ENCODE results near the gene PURA.

DNA sequence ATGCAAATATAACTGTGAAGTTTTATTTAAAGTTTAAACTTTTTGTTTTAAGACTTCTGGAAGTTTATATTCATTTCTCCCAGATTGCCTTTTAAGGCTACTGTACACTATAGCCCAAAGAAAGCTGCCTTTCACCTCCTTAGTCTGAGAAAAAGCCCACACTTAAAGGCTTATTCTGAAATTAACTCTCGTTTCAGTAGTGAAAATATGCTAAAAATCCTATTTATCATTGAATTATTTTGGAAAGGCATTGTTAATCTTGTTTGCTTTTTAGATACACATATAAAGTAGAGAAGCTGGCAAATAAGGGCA is 3.3 kb upstream of the PURA start:
- TF ChIP-seq POLR2A (IDR thresholded peaks at IDR 0.05): no peak
- TF ChIP-seq, protein P1, sequence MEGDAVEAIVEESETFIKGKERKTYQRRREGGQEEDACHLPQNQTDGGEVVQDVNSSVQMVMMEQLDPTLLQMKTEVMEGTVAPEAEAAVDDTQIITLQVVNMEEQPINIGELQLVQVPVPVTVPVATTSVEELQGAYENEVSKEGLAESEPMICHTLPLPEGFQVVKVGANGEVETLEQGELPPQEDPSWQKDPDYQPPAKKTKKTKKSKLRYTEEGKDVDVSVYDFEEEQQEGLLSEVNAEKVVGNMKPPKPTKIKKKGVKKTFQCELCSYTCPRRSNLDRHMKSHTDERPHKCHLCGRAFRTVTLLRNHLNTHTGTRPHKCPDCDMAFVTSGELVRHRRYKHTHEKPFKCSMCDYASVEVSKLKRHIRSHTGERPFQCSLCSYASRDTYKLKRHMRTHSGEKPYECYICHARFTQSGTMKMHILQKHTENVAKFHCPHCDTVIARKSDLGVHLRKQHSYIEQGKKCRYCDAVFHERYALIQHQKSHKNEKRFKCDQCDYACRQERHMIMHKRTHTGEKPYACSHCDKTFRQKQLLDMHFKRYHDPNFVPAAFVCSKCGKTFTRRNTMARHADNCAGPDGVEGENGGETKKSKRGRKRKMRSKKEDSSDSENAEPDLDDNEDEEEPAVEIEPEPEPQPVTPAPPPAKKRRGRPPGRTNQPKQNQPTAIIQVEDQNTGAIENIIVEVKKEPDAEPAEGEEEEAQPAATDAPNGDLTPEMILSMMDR (IDR thresholded peaks at IDR 0.05): no peak
- no peak for TF ChIP-seq POLR2AphosphoS5 (IDR thresholded peaks at IDR 0.05)
- no peak for TF ChIP-seq EP300 (IDR thresholded peaks at IDR 0.05)

Data from stomach (tissue), 4 donors.